ENCODE data around the gene NEB.
"Not testable (repeated sequence)": the region's sequence is repeated elsewhere in the genome, so short reads cannot be mapped to it uniquely, and the experiment has no call there.

Gene NEB

GRCh38 chr2:151698134-151698533, 36.1 kb downstream of the NEB start:
- not testable (repeated sequence) for H3K9me3 ChIP-seq (ENCODE audit: control insufficient read depth in 2 of 2, low read length in 2 of 2); H3K4me3 ChIP-seq (ENCODE audit: low read length in 2 of 2); H3K9ac ChIP-seq (ENCODE audit: low read length in 2 of 2); H3K36me3 ChIP-seq (ENCODE audit: control insufficient read depth in 2 of 2, insufficient read depth in 2 of 2, low read length in 2 of 2); H3K27ac ChIP-seq (ENCODE audit: low read length); H3K4me1 ChIP-seq (ENCODE audit: control insufficient read depth, insufficient read depth, low read length); H3K27me3 ChIP-seq (ENCODE audit: control insufficient read depth in 1 of 2, insufficient read depth in 2 of 2, low read length in 2 of 2)

GRCh38 chr2:151695778-151696177, 38.5 kb downstream of the NEB start:
- H3K27ac ChIP-seq (ENCODE audit: low read length): no peak overlapping the region
- no peaks in the 10 kb centered on the region for H3K36me3 ChIP-seq (ENCODE audit: control insufficient read depth in 2 of 2, insufficient read depth in 2 of 2, low read length in 2 of 2)
- H3K9me3 ChIP-seq (ENCODE audit: control insufficient read depth in 2 of 2, low read length in 2 of 2): no peaks in the 10 kb centered on the region
- H3K27me3 ChIP-seq (ENCODE audit: control insufficient read depth in 1 of 2, insufficient read depth in 2 of 2, low read length in 2 of 2): no peaks in the 10 kb centered on the region
- H3K4me1 ChIP-seq (ENCODE audit: control insufficient read depth, insufficient read depth, low read length): no peaks in the 10 kb centered on the region
- no peak overlapping the region for H3K4me3 ChIP-seq (ENCODE audit: low read length in 2 of 2)
- no peak overlapping the region for H3K9ac ChIP-seq (ENCODE audit: low read length in 2 of 2)

- Histone ChIP-seq H3K9me3 (ENCODE audit: control insufficient read depth in 2 of 2, low read length in 2 of 2) (no peaks in the 10 kb centered on the region), H3K36me3 (ENCODE audit: control insufficient read depth in 2 of 2, insufficient read depth in 2 of 2, low read length in 2 of 2) (no peaks in the 10 kb centered on the region), H3K27ac (ENCODE audit: low read length) (no peak overlapping the region)
These were observed 42.6 kb downstream of the NEB start for GRCh38 chr2:151691631-151692030.

GRCh38 chr2:151688719-151689118, 45.6 kb downstream of the NEB start:
- H3K27me3 ChIP-seq (ENCODE audit: control insufficient read depth in 1 of 2, insufficient read depth in 2 of 2, low read length in 2 of 2): no peaks in the 10 kb centered on the region
- H3K36me3 ChIP-seq (ENCODE audit: control insufficient read depth in 2 of 2, insufficient read depth in 2 of 2, low read length in 2 of 2): no peaks in the 10 kb centered on the region
- no peak overlapping the region for H3K27ac ChIP-seq (ENCODE audit: low read length)
- no peaks in the 10 kb centered on the region for H3K4me1 ChIP-seq (ENCODE audit: control insufficient read depth, insufficient read depth, low read length)
- no peak overlapping the region for H3K9ac ChIP-seq (ENCODE audit: low read length in 2 of 2)
- H3K9me3 ChIP-seq (ENCODE audit: control insufficient read depth in 2 of 2, low read length in 2 of 2): no peaks in the 10 kb centered on the region
- no peak overlapping the region for H3K4me3 ChIP-seq (ENCODE audit: low read length in 2 of 2)

More at GRCh38 chr2:151691631-151692030, 42.6 kb downstream of the NEB start:
- H3K9ac ChIP-seq (ENCODE audit: low read length in 2 of 2): no peak overlapping the region
- no peak overlapping the region for H3K4me3 ChIP-seq (ENCODE audit: low read length in 2 of 2)
- no peaks in the 10 kb centered on the region for H3K27me3 ChIP-seq (ENCODE audit: control insufficient read depth in 1 of 2, insufficient read depth in 2 of 2, low read length in 2 of 2)
- H3K4me1 ChIP-seq (ENCODE audit: control insufficient read depth, insufficient read depth, low read length): no peaks in the 10 kb centered on the region

GRCh38 chr2:151682459-151683003, 51.7 kb downstream of the NEB start:
- H3K36me3 ChIP-seq (ENCODE audit: control insufficient read depth in 2 of 2, insufficient read depth in 2 of 2, low read length in 2 of 2): no peaks in the 10 kb centered on the region
- no peaks in the 10 kb centered on the region for H3K9me3 ChIP-seq (ENCODE audit: control insufficient read depth in 2 of 2, low read length in 2 of 2)
- no peak overlapping the region for H3K27ac ChIP-seq (ENCODE audit: low read length)

GRCh38 chr2:151681051-151681450, 53.2 kb downstream of the NEB start:
- Histone ChIP-seq H3K27ac (ENCODE audit: low read length) (no peak overlapping the region), H3K4me1 (ENCODE audit: control insufficient read depth, insufficient read depth, low read length) (no peaks in the 10 kb centered on the region), H3K9me3 (ENCODE audit: control insufficient read depth in 2 of 2, low read length in 2 of 2) (no peaks in the 10 kb centered on the region), H3K27me3 (ENCODE audit: control insufficient read depth in 1 of 2, insufficient read depth in 2 of 2, low read length in 2 of 2) (no peaks in the 10 kb centered on the region), H3K9ac (ENCODE audit: low read length in 2 of 2) (no peak overlapping the region), H3K36me3 (ENCODE audit: control insufficient read depth in 2 of 2, insufficient read depth in 2 of 2, low read length in 2 of 2) (no peaks in the 10 kb centered on the region), H3K4me3 (ENCODE audit: low read length in 2 of 2) (no peak overlapping the region)

More at GRCh38 chr2:151682459-151683003, 51.7 kb downstream of the NEB start:
- H3K9ac ChIP-seq (ENCODE audit: low read length in 2 of 2): no peak overlapping the region
- no peaks in the 10 kb centered on the region for H3K4me1 ChIP-seq (ENCODE audit: control insufficient read depth, insufficient read depth, low read length)
- no peaks in the 10 kb centered on the region for H3K27me3 ChIP-seq (ENCODE audit: control insufficient read depth in 1 of 2, insufficient read depth in 2 of 2, low read length in 2 of 2)
- no peak overlapping the region for H3K4me3 ChIP-seq (ENCODE audit: low read length in 2 of 2)

GRCh38 chr2:151679994-151680393, 54.3 kb downstream of the NEB start:
- H3K27me3 ChIP-seq (ENCODE audit: control insufficient read depth in 1 of 2, insufficient read depth in 2 of 2, low read length in 2 of 2): no peaks in the 10 kb centered on the region
- H3K27ac ChIP-seq (ENCODE audit: low read length): no peak overlapping the region
- H3K4me3 ChIP-seq (ENCODE audit: low read length in 2 of 2): no peak overlapping the region
- H3K9ac ChIP-seq (ENCODE audit: low read length in 2 of 2): no peak overlapping the region
- no peaks in the 10 kb centered on the region for H3K4me1 ChIP-seq (ENCODE audit: control insufficient read depth, insufficient read depth, low read length)
- no peaks in the 10 kb centered on the region for H3K9me3 ChIP-seq (ENCODE audit: control insufficient read depth in 2 of 2, low read length in 2 of 2)
- no peaks in the 10 kb centered on the region for H3K36me3 ChIP-seq (ENCODE audit: control insufficient read depth in 2 of 2, insufficient read depth in 2 of 2, low read length in 2 of 2)

GRCh38 chr2:151678849-151679248, 55.4 kb downstream of the NEB start:
- Histone ChIP-seq H3K27ac (ENCODE audit: low read length) (no peak overlapping the region), H3K4me1 (ENCODE audit: control insufficient read depth, insufficient read depth, low read length) (no peaks in the 10 kb centered on the region), H3K36me3 (ENCODE audit: control insufficient read depth in 2 of 2, insufficient read depth in 2 of 2, low read length in 2 of 2) (no peaks in the 10 kb centered on the region), H3K9ac (ENCODE audit: low read length in 2 of 2) (no peak overlapping the region), H3K9me3 (ENCODE audit: control insufficient read depth in 2 of 2, low read length in 2 of 2) (no peaks in the 10 kb centered on the region), H3K27me3 (ENCODE audit: control insufficient read depth in 1 of 2, insufficient read depth in 2 of 2, low read length in 2 of 2) (no peaks in the 10 kb centered on the region), H3K4me3 (ENCODE audit: low read length in 2 of 2) (no peak overlapping the region)

- Histone ChIP-seq H3K36me3 (ENCODE audit: control insufficient read depth in 2 of 2, insufficient read depth in 2 of 2, low read length in 2 of 2) (no peaks in the 10 kb centered on the region), H3K27me3 (ENCODE audit: control insufficient read depth in 1 of 2, insufficient read depth in 2 of 2, low read length in 2 of 2) (no peaks in the 10 kb centered on the region), H3K4me1 (ENCODE audit: control insufficient read depth, insufficient read depth, low read length) (no peaks in the 10 kb centered on the region), H3K4me3 (ENCODE audit: low read length in 2 of 2) (no peak overlapping the region), H3K9ac (ENCODE audit: low read length in 2 of 2) (no peak overlapping the region), H3K27ac (ENCODE audit: low read length) (no peak overlapping the region), H3K9me3 (ENCODE audit: control insufficient read depth in 2 of 2, low read length in 2 of 2) (no peaks in the 10 kb centered on the region)
These were observed 61.3 kb downstream of the NEB start for GRCh38 chr2:151673016-151673415.

- Histone ChIP-seq H3K9ac (ENCODE audit: low read length in 2 of 2) (no peak overlapping the region), H3K4me1 (ENCODE audit: control insufficient read depth, insufficient read depth, low read length) (no peaks in the 10 kb centered on the region), H3K27me3 (ENCODE audit: control insufficient read depth in 1 of 2, insufficient read depth in 2 of 2, low read length in 2 of 2) (no peaks in the 10 kb centered on the region), H3K27ac (ENCODE audit: low read length) (no peak overlapping the region), H3K36me3 (ENCODE audit: control insufficient read depth in 2 of 2, insufficient read depth in 2 of 2, low read length in 2 of 2) (no peaks in the 10 kb centered on the region), H3K9me3 (ENCODE audit: control insufficient read depth in 2 of 2, low read length in 2 of 2) (no peaks in the 10 kb centered on the region), H3K4me3 (ENCODE audit: low read length in 2 of 2) (no peak overlapping the region)
These were observed 62.0 kb downstream of the NEB start for GRCh38 chr2:151672277-151672676.

GRCh38 chr2:151670846-151671597, 63.3 kb downstream of the NEB start:
- no peaks in the 10 kb centered on the region for H3K36me3 ChIP-seq (ENCODE audit: control insufficient read depth in 2 of 2, insufficient read depth in 2 of 2, low read length in 2 of 2)
- H3K9me3 ChIP-seq (ENCODE audit: control insufficient read depth in 2 of 2, low read length in 2 of 2): no peaks in the 10 kb centered on the region
- H3K9ac ChIP-seq (ENCODE audit: low read length in 2 of 2): no peak overlapping the region
- no peaks in the 10 kb centered on the region for H3K4me1 ChIP-seq (ENCODE audit: control insufficient read depth, insufficient read depth, low read length)
- no peak overlapping the region for H3K27ac ChIP-seq (ENCODE audit: low read length)
- H3K27me3 ChIP-seq (ENCODE audit: control insufficient read depth in 1 of 2, insufficient read depth in 2 of 2, low read length in 2 of 2): no peaks in the 10 kb centered on the region
- H3K4me3 ChIP-seq (ENCODE audit: low read length in 2 of 2): no peak overlapping the region

All from stomach smooth muscle (tissue), 2 donors.